GM12878 (cell line): ENCODE data around the gene PTPRN2. TPM values are rescaled to one million over a fixed set of nuclear protein-coding genes. Genes with fewer than 3 reads are reported as not detected.
"Not testable (repeated sequence)": the region's sequence is repeated elsewhere in the genome, so short reads cannot be mapped to it uniquely, and the experiment has no call there.

Source experiments
- ATAC-seq: fragments of 200-7000 bp; cut with Tn5 transposase; 3 replicates; pipeline ENCODE4 v1.9.1; 2020; ENCODE audit warnings: mild to moderate bottlenecking, moderate library complexity
- BruUV-seq: library from RNA; stranded (reverse); fragments of 400-500 nt; replicated peaks from 2 replicates; lab custom pipeline; 2021; lab: Mats Ljungman, UMichigan
- CTCF ChIA-PET: fragments of 300-600 bp; sonication (Branson Sonifier 250); formaldehyde crosslinking; extraction: SDS; loops from one replicate; lab custom pipeline; 2021; ENCODE audit warnings: inconsistent platforms; lab: Yijun Ruan, JAX
- POLR2A ChIA-PET: fragments of 350-600 bp; formaldehyde crosslinking; extraction: SDS; loops from one replicate; lab custom pipeline; 2021; ENCODE audit warnings: inconsistent platforms; lab: Charles Lee
- RAD21 ChIA-PET: fragments of 300-600 bp; sonication (Branson Sonifier 250); formaldehyde crosslinking; loops from one replicate; lab custom pipeline; 2023; ENCODE audit warnings: antibody characterized with exemption; ENCODE audit not compliant: unreplicated experiment; lab: Charles Lee
- SMC1A ChIA-PET: fragments of 300-600 bp; sonication (Branson Sonifier 250); formaldehyde crosslinking; loops from one replicate; lab custom pipeline; 2023; ENCODE audit not compliant: unreplicated experiment, uncharacterized antibody; lab: Charles Lee
- DNase-seq: peaks from one replicate; pipeline ENCODE4 v3.0.0-alpha.2; 2011; ENCODE audit warnings: low read depth, low spot score
- FAIRE-seq: peaks from 3 replicates; lab custom pipeline; 2011; peaks lifted over from hg19 to GRCh38; lab: Jason Lieb, UNC
- H2AFZ ChIP-seq: 2 replicates; pipeline ENCODE4 v1.6.0; 2011; ENCODE audit warnings: low read depth, low read length, control low read depth; ENCODE audit not compliant: control insufficient read depth
- H3K27ac ChIP-seq: 2 replicates; pipeline ENCODE4 v1.5.1; 2011; ENCODE audit warnings: control low read depth; ENCODE audit not compliant: control insufficient read depth, insufficient read depth
- H3K27me3 ChIP-seq, 2 experiments: replicated peaks in 1 of 2; 2 replicates each; pipeline versions ENCODE4 v1.6.0 to v1.6.1; 2011; ENCODE audit warnings: low read length in 1 of 2; ENCODE audit not compliant: control insufficient read depth in 2 of 2, insufficient read depth in 2 of 2
- H3K36me3 ChIP-seq, 2 experiments: 2 replicates each; pipeline ENCODE4 v1.5.1; 2011; ENCODE audit warnings: low read length in 1 of 2; ENCODE audit not compliant: control insufficient read depth in 2 of 2, insufficient read depth in 2 of 2
- H3K4me1 ChIP-seq: 2 replicates; pipeline ENCODE4 v1.6.1; 2011; ENCODE audit warnings: mild to moderate bottlenecking, low read length, moderate library complexity, mixed read lengths; ENCODE audit not compliant: control insufficient read depth, insufficient read depth
- H3K4me2 ChIP-seq: 2 replicates; pipeline ENCODE4 v1.6.0; 2011; ENCODE audit warnings: control low read depth; ENCODE audit not compliant: control insufficient read depth, insufficient read depth
- H3K4me3 ChIP-seq: fragments of 200-600 bp; sonication (generic); 2 replicates; pipeline ENCODE4 v1.5.1; 2016
- H3K79me2 ChIP-seq: 2 replicates; pipeline ENCODE4 v1.6.0; 2011; ENCODE audit warnings: low read length; ENCODE audit not compliant: control insufficient read depth, insufficient read depth
- H3K9ac ChIP-seq: 2 replicates; pipeline ENCODE4 v1.8.0; 2011; ENCODE audit warnings: low read length, control low read depth, mixed read lengths; ENCODE audit not compliant: control insufficient read depth, insufficient read depth
- H3K9me3 ChIP-seq: replicated peaks from 3 replicates; pipeline ENCODE4 v1.5.1; 2011; ENCODE audit warnings: mild to moderate bottlenecking, low read length; ENCODE audit not compliant: control insufficient read depth, insufficient read depth
- H4K20me1 ChIP-seq: 2 replicates; pipeline ENCODE4 v1.6.0; 2011; ENCODE audit not compliant: control insufficient read depth, insufficient read depth
- CBX5 ChIP-seq: sonication (generic); IDR thresholded peaks from 2 replicates; pipeline ENCODE4 v1.6.1; 2016; ENCODE audit warnings: low read depth, moderate library complexity, mild to moderate bottlenecking, inconsistent platforms
- EED ChIP-seq: sonication (generic); IDR thresholded peaks from 2 replicates; pipeline ENCODE4 v1.6.1; 2016; ENCODE audit warnings: antibody characterized with exemption, low read depth
- ESRRA ChIP-seq: IDR thresholded peaks from 2 replicates; pipeline ENCODE4 v1.6.1; 2012; ENCODE audit warnings: mild to moderate bottlenecking, low read length, improper control_type of control experiment
- HDGF ChIP-seq: fragments of 450-650 bp; IDR thresholded peaks from 2 replicates; pipeline ENCODE4 v1.6.1; 2016; ENCODE audit warnings: antibody characterized with exemption
- RAD51 ChIP-seq: fragments of 450-650 bp; IDR thresholded peaks from 2 replicates; pipeline ENCODE4 v1.6.1; 2016; ENCODE audit warnings: moderate library complexity, mild to moderate bottlenecking, inconsistent platforms
- RB1 ChIP-seq: fragments of 450-650 bp; formaldehyde crosslinking; IDR thresholded peaks from 2 replicates; pipeline ENCODE4 v1.6.1; 2017; ENCODE audit warnings: mild to moderate bottlenecking, borderline replicate concordance
- ZNF207 ChIP-seq: fragments of 450-650 bp; IDR thresholded peaks from 2 replicates; pipeline ENCODE4 v1.6.1; 2014; ENCODE audit warnings: antibody characterized with exemption, mild to moderate bottlenecking, borderline replicate concordance
- ZZZ3 ChIP-seq: IDR thresholded peaks from 2 replicates; pipeline ENCODE4 v1.6.1; 2011; ENCODE audit warnings: low read depth; ENCODE audit not compliant: control insufficient read depth, insufficient read length
- WGBS: methylation state at CpG from one replicate; pipeline ENCODE4 v1.1.6; 2016; ENCODE audit warnings: low lambda C conversion rate; ENCODE audit not compliant: insufficient replicate concordance, insufficient coverage; ENCODE audit errors: missing lambda C conversion rate; 5-methylcytosine and 5-hydroxymethylcytosine counted together
- in situ Hi-C: fragments of 300-500 bp; cut with MboI; formaldehyde crosslinking; loops from 9 replicates; pipeline ENCODE4 v1.14.3; 2018; ENCODE audit warnings: mixed read lengths
- intact Hi-C: fragments of 100-400 bp; cut with micrococcal nuclease; formaldehyde crosslinking; loops from one replicate; pipeline ENCODE4 v1.14.2; 2022; ENCODE audit not compliant: unreplicated experiment
- polyA plus RNA-seq, 11 experiments: library from polyadenylated mRNA; depleted of rRNA in 4 of 11; unstranded in 6 of 11; stranded (reverse) in 5 of 11; fragments of >200 nt; fragmentation: Nextera tagmentation in 4 of 11; fragmentation: Illumina TruSeq in 1 of 11; extraction: Ambion mirVana in 4 of 11; extraction: Trizol in 1 of 11; gene quantifications; 1 replicate in 1 of 11; 2 replicates in 10 of 11; pipeline versions ENCODE4 v1.2.1 to v1.2.3, GENCODE V29; 2011 to 2016; ENCODE audit warnings: inconsistent platforms in 2 of 11, missing spikeins in 2 of 11, low read depth in 1 of 11
- total RNA-seq, 4 experiments: library from RNA; depleted of rRNA in 3 of 4; stranded (reverse); fragments of >200 nt in 3 of 4; fragmentation: Illumina TruSeq in 1 of 4; extraction: Trizol in 1 of 4; gene quantifications; 2 replicates each; pipeline versions ENCODE4 v1.2.1 to v1.2.3, GENCODE V29; 2013 to 2021
- TF ChIP-seq, protein P1 (sequence below): fragments of 450-650 bp; IDR thresholded peaks from 2 replicates; pipeline ENCODE4 v1.6.1; 2017; ENCODE audit warnings: mild to moderate bottlenecking, moderate library complexity

PTPRN2 gene
- total and polyA plus RNA-seq, 10 of the 15 experiments (the other 5 are each of a cell fraction or from before 2014, with no cell fraction given): 5.4 TPM; not detected in 9

GRCh38 chr7:158458096-158458495 is 129.5 kb downstream of the PTPRN2 start:
- Histone ChIP-seq H3K27me3 (no peaks in the 10 kb centered on the region), H3K36me3 (no peaks in the 10 kb centered on the region), H3K27ac (no peak overlapping the region), H2AFZ (no peak overlapping the region), H4K20me1 (no peaks in the 10 kb centered on the region), H3K4me2 (no peak overlapping the region), H3K4me3 (no peak overlapping the region), H3K79me2 (no peaks in the 10 kb centered on the region), H3K4me1 (no peaks in the 10 kb centered on the region), H3K9ac (no peak overlapping the region), H3K9me3 (no peaks in the 10 kb centered on the region; the same call in 2 of the 3 replicates)
- ChIA-PET CTCF (no interaction called here), RAD21 (no interaction called here), SMC1A (interaction anchor here (0.5 kb wide), 1 partner anchor 519 kb away, joined by 3 read pairs; no protein-coding TSS in a partner anchor), POLR2A (no interaction called here)
- FAIRE-seq: no peak
- DNase-seq: no peak
- ATAC-seq: no peak
- in situ Hi-C loops: no loop called here
- intact Hi-C loops: no loop called here
- TF ChIP-seq ZNF207 (no peak), RAD51 (no peak), HDGF (no peak), EED (no peak), RB1 (no peak), ESRRA (no peak), CBX5 (no peak), ZZZ3 (no peak)
- TF ChIP-seq, protein P1, sequence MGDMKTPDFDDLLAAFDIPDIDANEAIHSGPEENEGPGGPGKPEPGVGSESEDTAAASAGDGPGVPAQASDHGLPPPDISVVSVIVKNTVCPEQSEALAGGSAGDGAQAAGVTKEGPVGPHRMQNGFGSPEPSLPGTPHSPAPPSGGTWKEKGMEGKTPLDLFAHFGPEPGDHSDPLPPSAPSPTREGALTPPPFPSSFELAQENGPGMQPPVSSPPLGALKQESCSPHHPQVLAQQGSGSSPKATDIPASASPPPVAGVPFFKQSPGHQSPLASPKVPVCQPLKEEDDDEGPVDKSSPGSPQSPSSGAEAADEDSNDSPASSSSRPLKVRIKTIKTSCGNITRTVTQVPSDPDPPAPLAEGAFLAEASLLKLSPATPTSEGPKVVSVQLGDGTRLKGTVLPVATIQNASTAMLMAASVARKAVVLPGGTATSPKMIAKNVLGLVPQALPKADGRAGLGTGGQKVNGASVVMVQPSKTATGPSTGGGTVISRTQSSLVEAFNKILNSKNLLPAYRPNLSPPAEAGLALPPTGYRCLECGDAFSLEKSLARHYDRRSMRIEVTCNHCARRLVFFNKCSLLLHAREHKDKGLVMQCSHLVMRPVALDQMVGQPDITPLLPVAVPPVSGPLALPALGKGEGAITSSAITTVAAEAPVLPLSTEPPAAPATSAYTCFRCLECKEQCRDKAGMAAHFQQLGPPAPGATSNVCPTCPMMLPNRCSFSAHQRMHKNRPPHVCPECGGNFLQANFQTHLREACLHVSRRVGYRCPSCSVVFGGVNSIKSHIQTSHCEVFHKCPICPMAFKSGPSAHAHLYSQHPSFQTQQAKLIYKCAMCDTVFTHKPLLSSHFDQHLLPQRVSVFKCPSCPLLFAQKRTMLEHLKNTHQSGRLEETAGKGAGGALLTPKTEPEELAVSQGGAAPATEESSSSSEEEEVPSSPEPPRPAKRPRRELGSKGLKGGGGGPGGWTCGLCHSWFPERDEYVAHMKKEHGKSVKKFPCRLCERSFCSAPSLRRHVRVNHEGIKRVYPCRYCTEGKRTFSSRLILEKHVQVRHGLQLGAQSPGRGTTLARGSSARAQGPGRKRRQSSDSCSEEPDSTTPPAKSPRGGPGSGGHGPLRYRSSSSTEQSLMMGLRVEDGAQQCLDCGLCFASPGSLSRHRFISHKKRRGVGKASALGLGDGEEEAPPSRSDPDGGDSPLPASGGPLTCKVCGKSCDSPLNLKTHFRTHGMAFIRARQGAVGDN: no peak
- no TSS peak for BruUV-seq
- 46% methylated on average over 13 of the region's 13 CpGs for WGBS

GRCh38 chr7:158457586-158457985 is 130.0 kb downstream of the PTPRN2 start:
- intact Hi-C loops, FAIRE-seq, H3K9me3 ChIP-seq, H4K20me1 ChIP-seq, H3K36me3 ChIP-seq, H3K27ac ChIP-seq, ATAC-seq, H2AFZ ChIP-seq, RAD21 ChIA-PET, BruUV-seq, in situ Hi-C loops, H3K4me2 ChIP-seq, H3K9ac ChIP-seq, POLR2A ChIA-PET, CTCF ChIA-PET, DNase-seq, H3K4me3 ChIP-seq, H3K27me3 ChIP-seq, H3K4me1 ChIP-seq, H3K79me2 ChIP-seq: not testable (repeated sequence)
- 85% methylated on average over 12 of the region's 22 CpGs for WGBS
- SMC1A ChIA-PET: interaction anchor here (0.5 kb wide), 1 partner anchor 520 kb away, joined by 3 read pairs; no protein-coding TSS in a partner anchor
